Dendritic cell treated with granulocyte-macrophage colony-stimulating factor and Interleukin-4, amounts not matched to agents 40 ng/mL and 50 ng/mL, for 4 days (primary cell): ENCODE results near the gene CFAP69.

Source experiments
- H3K27ac Mint-ChIP-seq: one replicate; pipeline ENCODE4 v1.8.0; 2022; ENCODE audit warnings: mild to moderate bottlenecking, mixed read lengths
- H3K27me3 Mint-ChIP-seq: one replicate; pipeline ENCODE4 v1.8.0; 2022; ENCODE audit warnings: mild to moderate bottlenecking, mixed read lengths
- H3K36me3 Mint-ChIP-seq: one replicate; pipeline ENCODE4 v1.8.0; 2022; ENCODE audit warnings: low read depth, mixed read lengths
- H3K4me1 Mint-ChIP-seq: one replicate; pipeline ENCODE4 v1.8.0; 2022; ENCODE audit warnings: low read depth, mixed read lengths
- H3K4me3 Mint-ChIP-seq: one replicate; pipeline ENCODE4 v1.8.0; 2022; ENCODE audit warnings: mild to moderate bottlenecking, moderate library complexity, mixed read lengths
- H3K9me3 Mint-ChIP-seq: one replicate; pipeline ENCODE4 v1.8.0; 2022; ENCODE audit warnings: mixed read lengths
- intact Hi-C: fragments of 100-400 bp; cut with micrococcal nuclease; formaldehyde crosslinking; loops from one replicate; pipeline ENCODE4 v1.15.0; 2022

Gene CFAP69

GRCh38 chr7:90244909-90245851, at the start of gene CFAP69:
Gene CFAP69 (plus strand): TSS chr7:90245174. CDS start chr7:90245425, 251 bp downstream.
- Mint-ChIP-seq H3K4me1 (peaks cover 22% of the 10 kb centered on the region), H3K4me3 (peak within 1 kb of the TSS; percentile 80), H3K27ac (peak within 1 kb of the TSS; percentile 50), H3K36me3 (no peaks in the 10 kb centered on the region), H3K9me3 (no peaks in the 10 kb centered on the region), H3K27me3 (peaks cover 45% of the 10 kb centered on the region)
- intact Hi-C loops: loop anchor here (5.0 kb wide), 1 partner anchor 78 kb away; no protein-coding TSS in a partner anchor

GRCh38 chr7:90201500-90202195, 43.3 kb upstream of the CFAP69 start:
- H3K9me3 Mint-ChIP-seq: no peaks in the 10 kb centered on the region
- H3K27ac Mint-ChIP-seq: no peak overlapping the region
- no peaks in the 10 kb centered on the region for H3K36me3 Mint-ChIP-seq
- intact Hi-C loops: no loop called here
- H3K4me1 Mint-ChIP-seq: no peaks in the 10 kb centered on the region
- no peaks in the 10 kb centered on the region for H3K27me3 Mint-ChIP-seq
- no peak overlapping the region for H3K4me3 Mint-ChIP-seq

DNA sequence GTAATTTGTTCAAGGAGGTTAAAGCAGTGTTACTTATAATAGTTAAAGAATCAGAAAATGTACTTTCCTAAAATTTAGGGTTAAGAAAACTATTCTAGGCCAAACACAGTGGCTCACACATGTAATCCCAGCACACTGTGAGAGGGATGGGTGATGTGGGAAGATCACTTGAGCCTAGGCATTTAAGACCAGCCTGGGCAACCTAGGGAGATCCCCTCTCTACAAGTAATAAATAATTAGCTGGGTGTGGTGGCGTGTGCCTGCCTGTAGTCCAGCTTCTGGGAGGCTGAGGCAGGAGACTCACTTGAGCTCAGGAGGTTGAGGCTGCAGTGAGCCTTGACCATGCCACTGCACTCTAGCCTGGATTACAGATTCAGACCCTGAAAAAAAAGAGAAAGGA, 37.0 kb upstream of the CFAP69 start:
- Mint-ChIP-seq H3K27ac (no peak overlapping the region), H3K4me1 (peaks cover 12% of the 10 kb centered on the region), H3K4me3 (no peak overlapping the region), H3K27me3 (peaks cover 30% of the 10 kb centered on the region), H3K36me3 (no peaks in the 10 kb centered on the region), H3K9me3 (no peaks in the 10 kb centered on the region)
- intact Hi-C loops: no loop called here

DNA sequence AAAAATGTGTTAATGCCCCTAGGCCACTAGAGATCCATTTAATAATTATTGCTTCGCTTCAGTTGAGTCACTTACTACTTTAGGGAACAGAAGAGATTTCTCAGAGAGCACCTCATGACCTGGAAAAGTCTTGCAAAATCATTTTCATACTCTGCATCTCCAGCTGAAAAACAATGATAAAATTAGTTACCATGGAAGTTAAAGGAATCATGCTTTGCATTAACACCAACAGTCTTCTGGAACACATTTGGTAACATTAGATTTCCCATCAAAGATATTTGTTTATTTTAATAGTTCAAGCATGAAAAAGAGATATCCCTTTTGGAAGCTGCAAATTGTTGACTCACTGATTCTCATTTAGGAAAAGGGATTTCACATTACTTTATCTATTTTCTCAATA, 35.2 kb upstream of the CFAP69 start:
- peaks cover 30% of the 10 kb centered on the region for H3K27me3 Mint-ChIP-seq
- intact Hi-C loops: no loop called here
- no peak overlapping the region for H3K27ac Mint-ChIP-seq
- peaks cover 12% of the 10 kb centered on the region for H3K4me1 Mint-ChIP-seq
- no peaks in the 10 kb centered on the region for H3K9me3 Mint-ChIP-seq
- no peaks in the 10 kb centered on the region for H3K36me3 Mint-ChIP-seq
- no peak overlapping the region for H3K4me3 Mint-ChIP-seq

DNA sequence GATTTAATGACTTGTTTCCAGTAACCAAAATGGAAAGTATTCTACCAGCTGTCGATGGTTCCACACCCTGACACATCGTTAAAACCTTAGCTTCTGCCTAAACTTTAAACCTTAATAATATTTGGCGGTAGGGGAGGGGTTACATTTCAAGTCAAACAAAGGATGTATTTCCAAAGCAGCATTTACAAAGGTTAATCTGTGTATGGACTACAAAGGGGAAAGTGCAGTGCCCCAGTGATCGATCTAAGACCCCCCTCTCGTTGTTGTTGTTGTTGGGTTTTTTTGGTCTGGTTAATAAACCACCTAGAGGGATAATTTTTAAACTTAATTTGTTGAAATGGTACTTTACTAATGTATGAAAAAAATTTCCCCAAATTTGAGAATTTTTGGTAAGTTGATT, 34.5 kb upstream of the CFAP69 start:
- no peak overlapping the region for H3K27ac Mint-ChIP-seq
- H3K27me3 Mint-ChIP-seq: peaks cover 30% of the 10 kb centered on the region
- intact Hi-C loops: no loop called here
- H3K4me1 Mint-ChIP-seq: peaks cover 12% of the 10 kb centered on the region
- H3K36me3 Mint-ChIP-seq: no peaks in the 10 kb centered on the region
- H3K9me3 Mint-ChIP-seq: no peaks in the 10 kb centered on the region
- H3K4me3 Mint-ChIP-seq: no peak overlapping the region

GRCh38 chr7:90210981-90211380, 34.0 kb upstream of the CFAP69 start:
- no peak overlapping the region for H3K27ac Mint-ChIP-seq
- peaks cover 30% of the 10 kb centered on the region for H3K27me3 Mint-ChIP-seq
- H3K4me1 Mint-ChIP-seq: peaks cover 12% of the 10 kb centered on the region
- intact Hi-C loops: no loop called here
- no peaks in the 10 kb centered on the region for H3K9me3 Mint-ChIP-seq
- H3K4me3 Mint-ChIP-seq: no peak overlapping the region
- no peaks in the 10 kb centered on the region for H3K36me3 Mint-ChIP-seq

GRCh38 chr7:90211391-90212148, 33.4 kb upstream of the CFAP69 start, which contains the start of gene STEAP2:
Gene STEAP2 (plus strand): TSS chr7:90211740. CDS start chr7:90225083, 13,343 bp downstream.
- Mint-ChIP-seq H3K4me3 (peak within 1 kb of the TSS; percentile 61), H3K27me3 (peaks cover 33% of the 10 kb centered on the region), H3K9me3 (no peaks in the 10 kb centered on the region), H3K4me1 (peaks cover 12% of the 10 kb centered on the region), H3K36me3 (no peaks in the 10 kb centered on the region), H3K27ac (no peak within 1 kb of the TSS)
- intact Hi-C loops: no loop called here

DNA sequence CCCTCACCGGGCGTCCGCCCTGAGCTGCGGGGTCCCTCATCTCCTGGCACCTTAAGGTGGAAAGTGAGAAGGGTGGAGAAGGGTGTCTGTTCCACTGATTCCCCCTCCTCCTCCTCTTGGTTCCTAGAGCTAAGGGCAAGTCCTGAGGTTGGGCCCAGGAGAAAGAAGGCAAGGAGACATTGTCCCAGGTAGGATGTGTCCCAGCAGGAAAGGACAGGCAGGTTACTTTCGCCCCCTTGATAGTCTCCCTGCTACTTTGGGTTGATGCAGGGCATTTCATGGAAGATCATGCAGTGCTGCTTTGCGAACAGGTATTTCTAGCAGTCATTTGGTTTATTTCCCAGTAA, 32.9 kb upstream of the CFAP69 start:
- Mint-ChIP-seq H3K9me3 (no peaks in the 10 kb centered on the region), H3K36me3 (no peaks in the 10 kb centered on the region), H3K27me3 (peaks cover 33% of the 10 kb centered on the region), H3K4me3 (peak overlapping the region; percentile 61), H3K4me1 (peaks cover 12% of the 10 kb centered on the region), H3K27ac (no peak overlapping the region)
- intact Hi-C loops: no loop called here

GRCh38 chr7:90213521-90213920, 31.5 kb upstream of the CFAP69 start:
- no peak overlapping the region for H3K4me3 Mint-ChIP-seq
- H3K9me3 Mint-ChIP-seq: no peaks in the 10 kb centered on the region
- peaks cover 32% of the 10 kb centered on the region for H3K27me3 Mint-ChIP-seq
- intact Hi-C loops: no loop called here
- H3K27ac Mint-ChIP-seq: no peak overlapping the region
- H3K4me1 Mint-ChIP-seq: peaks cover 12% of the 10 kb centered on the region
- no peaks in the 10 kb centered on the region for H3K36me3 Mint-ChIP-seq

DNA sequence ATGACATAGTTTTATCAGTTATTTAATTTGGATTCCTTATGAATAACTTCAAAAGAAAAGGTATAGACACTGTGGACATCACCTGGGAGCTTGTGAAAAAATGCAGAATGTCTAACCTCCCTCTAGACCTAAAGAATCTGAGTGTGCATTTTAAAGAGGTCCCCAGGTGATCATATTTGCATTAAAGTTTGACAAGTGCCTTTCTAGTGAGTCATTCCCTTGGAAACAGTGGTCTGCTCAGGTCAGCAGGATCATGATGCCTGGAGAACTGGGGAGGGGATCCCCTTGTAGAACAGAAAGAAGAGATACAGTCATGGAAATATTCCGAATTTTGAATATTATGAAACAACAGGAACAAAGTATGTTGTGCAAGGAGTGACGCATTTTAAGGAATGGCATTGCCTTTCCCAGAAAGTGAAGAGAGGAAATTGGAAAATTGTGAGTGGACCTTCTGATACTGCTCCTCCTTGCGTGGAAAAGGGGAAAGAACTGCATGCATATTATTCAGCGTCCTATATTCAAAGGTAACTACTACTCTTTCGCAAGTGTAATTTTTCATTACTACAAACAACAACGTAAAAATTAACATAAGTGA, 28.8 kb upstream of the CFAP69 start:
- Mint-ChIP-seq H3K27ac (no peak overlapping the region), H3K36me3 (no peaks in the 10 kb centered on the region)
- intact Hi-C loops: no loop called here

GRCh38 chr7:90216771-90217170, 28.2 kb upstream of the CFAP69 start:
- H3K27me3 Mint-ChIP-seq: peaks cover 14% of the 10 kb centered on the region
- no peaks in the 10 kb centered on the region for H3K9me3 Mint-ChIP-seq
- no peaks in the 10 kb centered on the region for H3K36me3 Mint-ChIP-seq
- peaks cover 2% of the 10 kb centered on the region for H3K4me1 Mint-ChIP-seq
- H3K4me3 Mint-ChIP-seq: no peak overlapping the region
- no peak overlapping the region for H3K27ac Mint-ChIP-seq
- intact Hi-C loops: no loop called here

More for the DNA sequence above, 28.8 kb upstream of the CFAP69 start:
- Mint-ChIP-seq H3K4me3 (no peak overlapping the region), H3K4me1 (peaks cover 8% of the 10 kb centered on the region), H3K27me3 (peaks cover 20% of the 10 kb centered on the region), H3K9me3 (no peaks in the 10 kb centered on the region)

DNA sequence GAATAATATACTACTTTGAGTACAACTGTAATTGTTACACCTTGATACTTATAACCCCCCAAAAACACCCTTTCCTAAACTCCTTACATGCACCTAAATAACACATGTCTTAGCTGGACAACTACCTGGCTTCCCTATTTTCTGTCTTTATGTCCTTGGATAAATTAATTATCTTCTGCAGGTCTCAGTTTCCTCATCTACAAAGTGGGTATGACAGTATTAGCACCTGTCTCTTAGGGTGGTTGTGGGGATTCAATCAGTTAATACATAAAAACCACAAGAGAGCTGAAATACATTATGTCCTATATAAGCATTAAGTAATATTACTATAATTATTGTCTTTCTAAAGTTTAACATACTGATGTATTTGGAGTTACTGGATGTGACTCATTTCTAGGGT, 22.6 kb upstream of the CFAP69 start:
- no peak overlapping the region for H3K27ac Mint-ChIP-seq
- no peaks in the 10 kb centered on the region for H3K4me1 Mint-ChIP-seq
- intact Hi-C loops: no loop called here
- H3K36me3 Mint-ChIP-seq: no peaks in the 10 kb centered on the region
- peaks cover 3% of the 10 kb centered on the region for H3K27me3 Mint-ChIP-seq
- H3K4me3 Mint-ChIP-seq: no peak overlapping the region
- H3K9me3 Mint-ChIP-seq: no peaks in the 10 kb centered on the region

DNA sequence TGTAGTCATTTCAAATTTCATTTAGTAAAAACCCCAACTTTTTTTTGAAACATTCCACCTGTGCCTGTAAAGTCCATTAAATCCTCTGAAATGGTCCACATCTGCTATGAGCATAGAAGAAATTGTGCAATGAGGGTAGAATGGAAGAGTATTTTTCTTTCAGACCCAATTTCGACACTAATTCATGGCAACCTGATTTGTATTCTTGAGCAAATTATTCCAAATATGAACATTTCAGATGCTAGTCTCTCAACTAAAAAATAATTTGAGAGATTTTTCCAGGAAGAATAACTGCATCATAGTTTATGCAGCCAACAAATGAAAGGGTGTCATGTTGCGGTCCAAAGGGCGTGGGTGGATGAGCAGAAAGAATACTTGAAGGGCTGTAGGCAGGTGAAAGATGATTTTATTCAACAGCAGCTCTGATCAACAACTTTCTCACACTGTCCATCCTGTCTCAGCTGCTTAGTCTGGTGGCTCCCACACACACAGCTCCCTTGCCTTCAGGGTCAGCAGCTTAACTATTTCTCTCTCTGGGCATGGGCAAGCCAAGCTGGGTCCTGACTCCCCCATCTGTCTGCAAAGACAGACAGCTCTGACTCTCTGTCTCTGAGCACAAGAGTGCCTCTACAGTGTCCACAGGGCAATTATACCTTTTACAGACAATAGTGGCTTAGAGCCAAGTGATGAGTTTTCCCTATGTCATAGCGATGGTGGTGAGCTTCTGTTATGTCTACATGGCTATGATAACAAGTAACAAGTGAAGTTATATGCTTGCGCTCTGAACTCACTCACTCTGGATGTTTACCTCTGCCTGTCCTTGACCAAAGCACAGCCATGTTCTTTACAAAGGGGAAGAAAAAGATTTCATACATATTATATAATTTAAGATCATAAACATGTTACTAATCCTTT, 21.9 kb upstream of the CFAP69 start:
- H3K27ac Mint-ChIP-seq: no peak overlapping the region
- intact Hi-C loops: no loop called here
- no peaks in the 10 kb centered on the region for H3K36me3 Mint-ChIP-seq
- H3K27me3 Mint-ChIP-seq: peaks cover 3% of the 10 kb centered on the region
- no peaks in the 10 kb centered on the region for H3K9me3 Mint-ChIP-seq
- no peak overlapping the region for H3K4me3 Mint-ChIP-seq
- H3K4me1 Mint-ChIP-seq: no peaks in the 10 kb centered on the region
